ENCODE data around the gene GFY. TPM values are rescaled to one million over a fixed set of nuclear protein-coding genes. Genes with fewer than 3 reads are reported as not detected.

Gene GFY
- total RNA-seq, 2 experiments from 2014 or later: not detected

DNA sequence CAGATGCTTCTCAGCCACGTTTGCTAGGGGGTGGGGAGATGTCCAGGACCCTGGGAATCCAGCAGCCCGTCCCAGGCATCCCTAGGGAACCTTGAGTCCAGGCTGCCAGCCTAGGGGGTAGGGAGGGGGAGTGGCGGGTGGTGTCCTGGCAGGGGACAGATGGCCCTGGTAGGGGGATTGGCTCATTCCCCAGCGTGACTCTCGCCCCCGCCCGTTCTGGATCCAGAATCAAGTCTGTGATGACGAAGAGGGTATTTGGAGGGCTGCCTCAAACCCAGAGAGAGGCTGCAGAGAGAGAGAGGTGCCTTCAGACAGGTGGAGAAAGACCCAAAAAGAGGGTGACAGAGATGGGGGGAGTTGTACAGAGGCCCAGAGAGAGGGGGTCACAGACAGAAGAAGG lies 12.0 kb downstream of the GFY start:
- TF ChIP-seq, protein P1, sequence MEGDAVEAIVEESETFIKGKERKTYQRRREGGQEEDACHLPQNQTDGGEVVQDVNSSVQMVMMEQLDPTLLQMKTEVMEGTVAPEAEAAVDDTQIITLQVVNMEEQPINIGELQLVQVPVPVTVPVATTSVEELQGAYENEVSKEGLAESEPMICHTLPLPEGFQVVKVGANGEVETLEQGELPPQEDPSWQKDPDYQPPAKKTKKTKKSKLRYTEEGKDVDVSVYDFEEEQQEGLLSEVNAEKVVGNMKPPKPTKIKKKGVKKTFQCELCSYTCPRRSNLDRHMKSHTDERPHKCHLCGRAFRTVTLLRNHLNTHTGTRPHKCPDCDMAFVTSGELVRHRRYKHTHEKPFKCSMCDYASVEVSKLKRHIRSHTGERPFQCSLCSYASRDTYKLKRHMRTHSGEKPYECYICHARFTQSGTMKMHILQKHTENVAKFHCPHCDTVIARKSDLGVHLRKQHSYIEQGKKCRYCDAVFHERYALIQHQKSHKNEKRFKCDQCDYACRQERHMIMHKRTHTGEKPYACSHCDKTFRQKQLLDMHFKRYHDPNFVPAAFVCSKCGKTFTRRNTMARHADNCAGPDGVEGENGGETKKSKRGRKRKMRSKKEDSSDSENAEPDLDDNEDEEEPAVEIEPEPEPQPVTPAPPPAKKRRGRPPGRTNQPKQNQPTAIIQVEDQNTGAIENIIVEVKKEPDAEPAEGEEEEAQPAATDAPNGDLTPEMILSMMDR (IDR thresholded peaks at IDR 0.05): no peak
- ATAC-seq (no peak), DNase-seq (no peak)
- Mint-ChIP-seq H3K27ac (no peak overlapping the region), H3K9me3 (no peaks in the 10 kb centered on the region), H3K4me3 (no peak overlapping the region), H3K27me3 (peaks cover 89% of the 10 kb centered on the region), H3K4me1 (ENCODE audit: low read depth) (peaks cover 29% of the 10 kb centered on the region), H3K36me3 (ENCODE audit: low read depth) (no peaks in the 10 kb centered on the region)
- intact Hi-C loops (cut with micrococcal nuclease): no loop called here
- CTCF ChIA-PET: no interaction called here
- POLR2A ChIA-PET: no interaction called here

DNA sequence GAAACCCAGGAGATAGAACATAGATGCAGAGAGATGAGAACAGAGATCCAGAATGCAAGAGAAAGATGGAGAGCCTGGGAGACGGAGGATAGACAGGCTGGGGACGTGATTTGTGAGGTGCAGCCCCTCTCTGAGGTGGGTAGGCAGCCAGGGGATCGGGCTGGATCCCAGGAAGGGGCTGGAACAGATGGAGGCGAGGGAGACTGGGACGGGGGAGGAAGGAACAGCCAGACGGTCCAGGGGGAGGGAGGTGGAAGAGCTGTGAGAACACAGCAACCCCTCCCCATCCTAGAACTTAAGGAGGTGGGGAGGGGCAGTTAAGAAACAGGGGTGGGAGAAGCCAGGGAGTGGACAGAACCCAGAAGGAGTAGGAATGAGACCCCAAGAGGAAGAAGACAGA lies 13.1 kb downstream of the GFY start:
- intact Hi-C loops (cut with micrococcal nuclease): no loop called here
- ChIA-PET CTCF (no interaction called here), POLR2A (no interaction called here)
- DNase-seq (no peak), ATAC-seq (no peak)
- H3K4me1 Mint-ChIP-seq (ENCODE audit: low read depth): peaks cover 27% of the 10 kb centered on the region
- no peaks in the 10 kb centered on the region for H3K36me3 Mint-ChIP-seq (ENCODE audit: low read depth)
- no peaks in the 10 kb centered on the region for H3K9me3 Mint-ChIP-seq
- H3K4me3 Mint-ChIP-seq: no peak overlapping the region
- TF ChIP-seq, protein P1 (IDR thresholded peaks at IDR 0.05): no peak
- H3K27ac Mint-ChIP-seq: no peak overlapping the region
- H3K27me3 Mint-ChIP-seq: peaks cover 87% of the 10 kb centered on the region

DNA sequence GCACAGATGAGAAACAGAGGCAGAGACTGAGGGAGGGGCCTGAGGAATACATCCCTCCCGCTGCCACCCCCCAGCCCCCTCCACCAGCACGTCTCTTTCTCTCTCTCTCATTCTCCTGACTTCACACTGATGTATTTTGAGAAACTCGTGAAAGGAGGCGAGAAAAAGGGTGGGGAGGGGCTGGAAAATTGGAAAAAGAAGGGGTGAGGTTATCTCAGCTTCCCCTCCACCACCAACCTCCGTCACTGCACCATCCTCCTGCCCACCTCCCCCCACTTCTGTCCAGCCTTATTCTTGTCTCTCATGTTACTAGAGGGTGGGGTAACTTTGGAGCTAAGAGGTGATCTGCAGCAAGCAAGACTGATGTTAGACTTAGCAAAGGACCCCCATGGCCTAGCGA lies 14.6 kb downstream of the GFY start:
- Mint-ChIP-seq H3K4me1 (ENCODE audit: low read depth) (peaks cover 29% of the 10 kb centered on the region), H3K9me3 (no peaks in the 10 kb centered on the region), H3K27ac (no peak overlapping the region), H3K36me3 (ENCODE audit: low read depth) (no peaks in the 10 kb centered on the region), H3K4me3 (no peak overlapping the region), H3K27me3 (peaks cover 73% of the 10 kb centered on the region)
- DNase-seq (no peak), ATAC-seq (no peak)
- intact Hi-C loops (cut with micrococcal nuclease): loop anchor here (5.0 to 10.0 kb wide), 2 partner anchors 48 to 175 kb away; no protein-coding TSS in a partner anchor
- ChIA-PET POLR2A (interaction anchor here (0.7 to 1.5 kb wide), 4 partner anchors 10 to 50 kb away, joined by 3 to 4 read pairs (median 3); partner anchors contain the start of gene PIH1D1), CTCF (interaction anchor here (1.0 kb wide), 2 partner anchors 10 to 49 kb away, joined by 4 to 6 read pairs; no protein-coding TSS in a partner anchor)
- TF ChIP-seq, protein P1 (IDR thresholded peaks at IDR 0.05): no peak

DNA sequence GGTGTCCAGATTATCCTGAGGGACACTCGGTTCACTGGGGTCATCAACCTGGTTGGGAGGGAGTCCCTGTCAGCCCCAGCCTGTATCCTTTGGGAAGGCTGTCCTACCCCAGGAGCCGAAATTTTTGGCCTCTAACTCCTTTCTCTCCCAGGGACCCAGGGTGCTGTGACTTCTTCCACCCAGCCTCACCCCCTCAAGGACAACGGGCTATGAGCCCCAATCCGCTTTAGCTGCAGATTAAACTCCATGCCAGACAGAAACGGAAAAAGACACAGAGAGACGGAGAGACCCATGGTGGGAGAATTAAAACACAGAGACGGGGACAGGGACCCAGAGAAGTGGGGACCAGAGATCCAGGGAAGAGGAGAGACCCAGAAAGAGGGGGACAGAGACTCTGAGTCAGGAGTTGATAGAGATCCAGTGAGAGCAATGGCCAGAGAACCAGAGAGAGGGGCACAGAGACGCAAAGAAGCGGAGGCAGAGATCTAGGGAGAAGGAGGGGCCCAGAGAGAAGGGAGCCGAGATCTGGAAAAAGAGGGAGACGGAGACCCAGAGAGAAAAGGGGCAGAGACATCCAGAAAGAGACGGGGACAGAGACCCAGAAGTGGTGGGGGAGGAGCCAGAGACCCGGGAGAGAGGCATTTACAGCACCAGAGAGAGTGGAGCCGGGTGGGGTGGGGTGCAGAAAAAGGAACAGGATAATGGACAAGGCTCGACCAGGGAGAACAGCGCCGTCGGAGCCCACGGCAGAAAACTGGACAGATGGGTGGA lies 15.4 kb downstream of the GFY start:
- no peaks in the 10 kb centered on the region for H3K36me3 Mint-ChIP-seq (ENCODE audit: low read depth)
- ChIA-PET POLR2A (interaction anchor here (1.0 to 1.5 kb wide), 3 partner anchors 11 to 51 kb away, joined by 3 to 4 read pairs (median 3); partner anchors contain the start of gene PIH1D1), CTCF (interaction anchor here (1.0 kb wide), 1 partner anchor 11 kb away, joined by 4 read pairs; no protein-coding TSS in a partner anchor)
- ATAC-seq: no peak
- intact Hi-C loops (cut with micrococcal nuclease): loop anchor here (5.0 to 10.0 kb wide), 2 partner anchors 48 to 176 kb away; no protein-coding TSS in a partner anchor
- no peaks in the 10 kb centered on the region for H3K9me3 Mint-ChIP-seq
- TF ChIP-seq, protein P1 (IDR thresholded peaks at IDR 0.05): no peak
- H3K4me3 Mint-ChIP-seq: no peak overlapping the region
- peaks cover 34% of the 10 kb centered on the region for H3K4me1 Mint-ChIP-seq (ENCODE audit: low read depth)
- H3K27me3 Mint-ChIP-seq: peaks cover 65% of the 10 kb centered on the region
- H3K27ac Mint-ChIP-seq: no peak overlapping the region
- no peak for DNase-seq
